Activated CD4-positive, alpha-beta memory T cell treated with anti-CD3 and anti-CD28 coated beads, Interleukin-2, amount 10 ng/mL, durations not matched to agents 7 days and 5 days (primary cell): ENCODE measurements around the gene WNT10A. TPM values are rescaled to one million over a fixed set of nuclear protein-coding genes. Genes with fewer than 3 reads are reported as not detected.
A peak's percentile ranks its signal among the peaks of the same experiment; 100 is the strongest.

ENCODE experiments used
- CTCF ChIA-PET: fragments of 350-600 bp; sonication (Branson Sonifier 250); formaldehyde crosslinking; loops from one replicate; lab custom pipeline; 2021; ENCODE audit warnings: antibody characterized with exemption, inconsistent platforms; lab: Charles Lee
- POLR2A ChIA-PET: fragments of 350-600 bp; sonication (Branson Sonifier 250); formaldehyde crosslinking; loops from one replicate; lab custom pipeline; 2021; ENCODE audit warnings: antibody characterized with exemption; lab: Charles Lee
- DNase-seq: peaks from one replicate; pipeline ENCODE4 v3.0.0-alpha.2; 2020
- H3K27ac Mint-ChIP-seq: one replicate; pipeline ENCODE4 v1.8.0; 2021; ENCODE audit warnings: mild to moderate bottlenecking, mixed read lengths
- H3K27me3 Mint-ChIP-seq: one replicate; pipeline ENCODE4 v1.8.0; 2021; ENCODE audit warnings: mixed read lengths
- H3K36me3 Mint-ChIP-seq: one replicate; pipeline ENCODE4 v1.8.0; 2021; ENCODE audit warnings: low read depth, mixed read lengths
- H3K4me1 Mint-ChIP-seq: one replicate; pipeline ENCODE4 v1.8.0; 2021; ENCODE audit warnings: mixed read lengths
- H3K4me3 Mint-ChIP-seq: one replicate; pipeline ENCODE4 v1.8.0; 2021; ENCODE audit warnings: mild to moderate bottlenecking, mixed read lengths
- H3K9me3 Mint-ChIP-seq: one replicate; pipeline ENCODE4 v1.8.0; 2021; ENCODE audit warnings: mixed read lengths
- total RNA-seq, 2 experiments: library from RNA; stranded (reverse); gene quantifications; one replicate each; pipeline ENCODE4 v1.2.3, GENCODE V29; 2021

WNT10A gene
- total RNA-seq, 2 experiments from 2014 or later, result 0.70 to 1.4 TPM

GRCh38 chr2:218872645-218873358 is 7.8 kb upstream of the WNT10A start:
- ChIA-PET CTCF (interaction anchor here (2.1 to 11.8 kb wide), 2 partner anchors 15 to 23 kb away, joined by 6 to 387 read pairs; no protein-coding TSS in a partner anchor), POLR2A (interaction anchor here (2.1 to 11.3 kb wide), 2 partner anchors 11 to 22 kb away, joined by 4 to 101 read pairs; no protein-coding TSS in a partner anchor)
- Mint-ChIP-seq H3K4me3 (no peak overlapping the region), H3K36me3 (no peaks in the 10 kb centered on the region), H3K4me1 (peaks cover 14% of the 10 kb centered on the region), H3K27me3 (peaks cover 74% of the 10 kb centered on the region), H3K27ac (no peak overlapping the region), H3K9me3 (no peaks in the 10 kb centered on the region)
- DNase-seq, result no peak

DNA sequence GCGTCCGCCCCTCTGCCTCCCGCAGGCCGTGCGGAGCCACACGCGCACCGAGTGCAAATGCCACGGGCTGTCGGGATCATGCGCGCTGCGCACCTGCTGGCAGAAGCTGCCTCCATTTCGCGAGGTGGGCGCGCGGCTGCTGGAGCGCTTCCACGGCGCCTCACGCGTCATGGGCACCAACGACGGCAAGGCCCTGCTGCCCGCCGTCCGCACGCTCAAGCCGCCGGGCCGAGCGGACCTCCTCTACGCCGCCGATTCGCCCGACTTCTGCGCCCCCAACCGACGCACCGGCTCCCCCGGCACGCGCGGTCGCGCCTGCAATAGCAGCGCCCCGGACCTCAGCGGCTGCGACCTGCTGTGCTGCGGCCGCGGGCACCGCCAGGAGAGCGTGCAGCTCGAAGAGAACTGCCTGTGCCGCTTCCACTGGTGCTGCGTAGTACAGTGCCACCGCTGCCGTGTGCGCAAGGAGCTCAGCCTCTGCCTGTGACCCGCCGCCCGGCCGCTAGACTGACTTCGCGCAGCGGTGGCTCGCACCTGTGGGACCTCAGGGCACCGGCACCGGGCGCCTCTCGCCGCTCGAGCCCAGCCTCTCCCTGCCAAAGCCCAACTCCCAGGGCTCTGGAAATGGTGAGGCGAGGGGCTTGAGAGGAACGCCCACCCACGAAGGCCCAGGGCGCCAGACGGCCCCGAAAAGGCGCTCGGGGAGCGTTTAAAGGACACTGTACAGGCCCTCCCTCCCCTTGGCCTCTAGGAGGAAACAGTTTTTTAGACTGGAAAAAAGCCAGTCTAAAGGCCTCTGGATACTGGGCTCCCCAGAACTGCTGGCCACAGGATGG is 7.1 kb upstream of the WNT10A start:
- Mint-ChIP-seq H3K27me3 (peaks cover 74% of the 10 kb centered on the region), H3K9me3 (no peaks in the 10 kb centered on the region), H3K36me3 (no peaks in the 10 kb centered on the region), H3K4me1 (peaks cover 14% of the 10 kb centered on the region), H3K27ac (no peak overlapping the region), H3K4me3 (no peak overlapping the region)
- ChIA-PET CTCF (interaction anchor here (1.5 to 11.8 kb wide), 3 partner anchors 13 to 22 kb away, joined by 4 to 387 read pairs (median 6); no protein-coding TSS in a partner anchor), POLR2A (interaction anchor here (11.3 kb wide), 1 partner anchor 22 kb away, joined by 101 read pairs; no protein-coding TSS in a partner anchor)
- no peak for DNase-seq

- peaks cover 19% of the 10 kb centered on the region for H3K4me1 Mint-ChIP-seq
- no peaks in the 10 kb centered on the region for H3K9me3 Mint-ChIP-seq
- no peak overlapping the region for H3K27ac Mint-ChIP-seq
- no peaks in the 10 kb centered on the region for H3K36me3 Mint-ChIP-seq
- ChIA-PET CTCF (interaction anchor here (0.7 to 11.8 kb wide), 23 partner anchors 12 to 284 kb away, joined by 3 to 387 read pairs (median 5); partner anchors contain the start of genes RNF25 and STK36), POLR2A (interaction anchor here (2.3 to 11.3 kb wide), 2 partner anchors 11 to 19 kb away, joined by 9 to 101 read pairs; no protein-coding TSS in a partner anchor)
- H3K27me3 Mint-ChIP-seq, result peaks cover 68% of the 10 kb centered on the region
- DNase-seq, result no peak
- H3K4me3 Mint-ChIP-seq, result no peak overlapping the region
Observed at GRCh38 chr2:218875692-218876246, 4.9 kb upstream of the WNT10A start.

GRCh38 chr2:218876562-218877219 is 4.0 kb upstream of the WNT10A start:
- Mint-ChIP-seq H3K4me3 (no peak overlapping the region), H3K27me3 (peaks cover 73% of the 10 kb centered on the region), H3K9me3 (no peaks in the 10 kb centered on the region), H3K27ac (no peak overlapping the region), H3K4me1 (peaks cover 18% of the 10 kb centered on the region), H3K36me3 (no peaks in the 10 kb centered on the region)
- CTCF ChIA-PET, result interaction anchor here (0.7 to 11.8 kb wide), 26 partner anchors 11 to 283 kb away, joined by 3 to 387 read pairs (median 5); partner anchors contain the start of genes RNF25 and STK36
- POLR2A ChIA-PET, result interaction anchor here (2.3 to 11.3 kb wide), 2 partner anchors 10 to 19 kb away, joined by 9 to 101 read pairs; no protein-coding TSS in a partner anchor
- peak; percentile 71 for DNase-seq

DNA sequence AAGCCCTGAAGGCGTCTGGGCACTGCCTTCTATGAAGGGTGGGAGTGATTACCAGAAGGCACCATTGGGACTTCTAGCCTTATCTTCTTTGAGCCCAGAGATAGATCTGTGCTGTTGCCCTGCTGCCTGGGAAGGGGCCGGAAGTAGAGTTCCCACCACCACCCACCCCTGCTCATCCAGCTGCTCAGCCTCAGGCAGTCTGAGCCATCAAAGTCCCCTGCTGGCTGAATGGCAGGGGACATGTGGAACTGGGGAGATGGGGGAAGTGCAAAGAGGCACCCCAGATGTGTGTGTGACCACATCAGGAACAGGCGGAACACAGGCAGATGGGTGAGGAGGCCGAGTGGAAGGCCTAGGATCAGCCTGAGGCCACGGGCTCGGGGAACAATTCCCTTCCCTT is 3.3 kb upstream of the WNT10A start:
- Mint-ChIP-seq H3K4me1 (peaks cover 13% of the 10 kb centered on the region), H3K4me3 (no peak overlapping the region), H3K27ac (no peak overlapping the region), H3K27me3 (peaks cover 72% of the 10 kb centered on the region), H3K9me3 (no peaks in the 10 kb centered on the region), H3K36me3 (no peaks in the 10 kb centered on the region)
- ChIA-PET CTCF (interaction anchor here (0.9 to 11.8 kb wide), 14 partner anchors 10 to 271 kb away, joined by 3 to 387 read pairs (median 5); partner anchors contain the start of genes RNF25 and STK36), POLR2A (interaction anchor here (2.3 to 11.3 kb wide), 2 partner anchors 9 to 18 kb away, joined by 9 to 101 read pairs; no protein-coding TSS in a partner anchor)
- DNase-seq, result no peak

DNA sequence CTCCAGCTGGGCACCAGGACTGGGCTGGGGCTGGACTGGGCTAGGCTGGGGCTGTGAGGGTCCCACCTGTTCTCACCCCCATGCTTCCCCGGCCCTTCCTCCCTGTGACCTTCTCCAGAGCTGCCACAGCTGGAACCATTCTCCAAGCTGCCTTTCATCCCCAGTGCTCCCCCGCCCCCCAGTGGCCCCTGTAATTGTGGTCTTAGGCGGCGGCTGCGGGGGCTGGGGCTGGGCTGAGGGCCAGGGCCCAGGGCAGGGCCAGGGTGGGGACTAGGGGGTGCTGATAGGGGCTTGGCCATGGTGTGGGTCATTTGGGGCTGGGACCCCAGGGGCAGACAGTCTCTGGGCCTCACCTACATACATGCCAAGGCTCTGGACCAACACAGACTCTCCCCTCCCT is 2.8 kb upstream of the WNT10A start:
- Mint-ChIP-seq H3K4me1 (peaks cover 15% of the 10 kb centered on the region), H3K4me3 (no peak overlapping the region), H3K27me3 (peaks cover 72% of the 10 kb centered on the region), H3K36me3 (no peaks in the 10 kb centered on the region), H3K9me3 (no peaks in the 10 kb centered on the region), H3K27ac (no peak overlapping the region)
- ChIA-PET POLR2A (interaction anchor here (1.2 to 11.3 kb wide), 2 partner anchors 10 to 17 kb away, joined by 4 to 101 read pairs; no protein-coding TSS in a partner anchor), CTCF (interaction anchor here (1.0 to 11.8 kb wide), 4 partner anchors 9 to 102 kb away, joined by 7 to 387 read pairs (median 48); no protein-coding TSS in a partner anchor)
- DNase-seq, result no peak

- Mint-ChIP-seq H3K9me3 (no peaks in the 10 kb centered on the region), H3K27me3 (peaks cover 70% of the 10 kb centered on the region)
- POLR2A ChIA-PET, result interaction anchor here (1.2 to 11.3 kb wide), 2 partner anchors 9 to 17 kb away, joined by 4 to 101 read pairs; no protein-coding TSS in a partner anchor
Observed at GRCh38 chr2:218878486-218878885, 2.2 kb upstream of the WNT10A start.

GRCh38 chr2:218878926-218879761 is 1.5 kb upstream of the WNT10A start:
- H3K36me3 Mint-ChIP-seq, result no peaks in the 10 kb centered on the region
- ChIA-PET CTCF (interaction anchor here (0.9 to 11.8 kb wide), 4 partner anchors 8 to 116 kb away, joined by 3 to 387 read pairs (median 48); no protein-coding TSS in a partner anchor), POLR2A (interaction anchor here (1.2 to 11.3 kb wide), 2 partner anchors 8 to 16 kb away, joined by 4 to 101 read pairs; no protein-coding TSS in a partner anchor)
- no peaks in the 10 kb centered on the region for H3K9me3 Mint-ChIP-seq
- no peak overlapping the region for H3K4me3 Mint-ChIP-seq
- no peak overlapping the region for H3K27ac Mint-ChIP-seq
- peaks cover 69% of the 10 kb centered on the region for H3K27me3 Mint-ChIP-seq
- H3K4me1 Mint-ChIP-seq, result peaks cover 17% of the 10 kb centered on the region
- no peak for DNase-seq

More at GRCh38 chr2:218878486-218878885, 2.2 kb upstream of the WNT10A start:
- Mint-ChIP-seq H3K4me3 (no peak overlapping the region), H3K27ac (no peak overlapping the region), H3K4me1 (peaks cover 17% of the 10 kb centered on the region), H3K36me3 (no peaks in the 10 kb centered on the region)
- CTCF ChIA-PET, result interaction anchor here (0.9 to 11.8 kb wide), 4 partner anchors 9 to 117 kb away, joined by 3 to 387 read pairs (median 48); no protein-coding TSS in a partner anchor
- no peak for DNase-seq

DNA sequence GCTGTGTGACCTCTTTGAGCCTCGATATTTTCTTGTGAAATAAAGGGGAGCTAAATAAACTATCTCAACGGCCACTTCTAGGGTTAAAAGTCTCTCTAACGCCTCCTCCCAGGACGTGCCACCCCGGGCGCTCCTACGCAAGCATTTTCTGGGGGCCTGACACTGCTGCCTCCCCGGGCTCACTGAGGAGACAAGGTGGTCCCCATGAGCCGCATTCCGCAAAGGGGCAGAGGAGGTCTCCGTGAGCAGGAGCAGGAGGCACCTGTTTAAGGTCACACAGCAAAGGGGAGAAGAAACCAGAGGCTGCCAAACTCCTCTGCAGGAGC is 913 bp upstream of the WNT10A start:
- Mint-ChIP-seq H3K27me3 (peaks cover 69% of the 10 kb centered on the region), H3K36me3 (no peaks in the 10 kb centered on the region)
- CTCF ChIA-PET, result interaction anchor here (11.8 kb wide), 1 partner anchor 16 kb away, joined by 387 read pairs; no protein-coding TSS in a partner anchor

DNA sequence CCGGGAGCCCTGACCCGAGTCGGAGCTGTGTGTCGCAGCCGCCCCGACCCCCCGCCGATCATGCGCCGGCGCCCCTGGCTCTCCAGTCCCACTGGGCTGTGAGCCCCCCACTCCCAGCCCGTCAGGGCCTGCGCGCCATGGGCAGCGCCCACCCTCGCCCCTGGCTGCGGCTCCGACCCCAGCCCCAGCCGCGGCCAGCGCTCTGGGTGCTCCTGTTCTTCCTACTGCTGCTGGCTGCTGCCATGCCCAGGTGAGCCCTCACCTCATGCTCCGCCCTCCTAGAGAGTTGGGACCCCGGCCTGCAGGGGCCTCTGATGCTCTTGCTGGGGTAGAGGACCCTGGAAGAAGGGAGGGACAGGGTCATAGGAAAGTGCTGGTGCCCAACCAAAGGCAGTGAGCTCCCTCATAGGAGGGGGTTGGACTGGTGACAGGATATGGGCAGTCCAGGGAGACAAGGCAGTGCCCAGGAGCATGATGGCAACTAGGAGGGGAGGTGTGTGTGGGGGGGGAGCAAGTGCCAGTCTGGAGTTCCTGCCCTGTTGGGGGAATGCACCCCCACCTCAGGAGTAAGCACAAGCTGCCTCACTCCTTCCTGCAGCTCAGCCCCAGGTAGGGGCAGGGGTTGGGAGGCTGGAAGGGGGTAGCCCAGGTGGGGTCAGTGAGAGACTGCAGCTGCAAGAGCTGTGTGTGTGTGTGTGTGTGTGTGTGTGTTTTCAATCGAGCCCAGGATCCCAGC is 375 bp downstream of the WNT10A start:
- DNase-seq, result no peak
- no peaks in the 10 kb centered on the region for H3K9me3 Mint-ChIP-seq
- H3K27me3 Mint-ChIP-seq, result peaks cover 67% of the 10 kb centered on the region
- no peak overlapping the region for H3K27ac Mint-ChIP-seq
- no peaks in the 10 kb centered on the region for H3K36me3 Mint-ChIP-seq
- H3K4me3 Mint-ChIP-seq, result no peak overlapping the region
- POLR2A ChIA-PET, result interaction anchor here (0.8 to 11.3 kb wide), 3 partner anchors 14 to 29 kb away, joined by 3 to 101 read pairs (median 3); no protein-coding TSS in a partner anchor
- peaks cover 21% of the 10 kb centered on the region for H3K4me1 Mint-ChIP-seq
- CTCF ChIA-PET, result interaction anchor here (0.8 to 11.8 kb wide), 2 partner anchors 15 to 113 kb away, joined by 3 to 387 read pairs; no protein-coding TSS in a partner anchor

More for the DNA sequence above, 913 bp upstream of the WNT10A start:
- DNase-seq, result no peak
- Mint-ChIP-seq H3K27ac (no peak overlapping the region), H3K4me3 (no peak overlapping the region), H3K4me1 (peaks cover 21% of the 10 kb centered on the region), H3K9me3 (no peaks in the 10 kb centered on the region)
- POLR2A ChIA-PET, result interaction anchor here (11.3 kb wide), 1 partner anchor 16 kb away, joined by 101 read pairs; no protein-coding TSS in a partner anchor
